ENCODE measurements around the gene SUSD1. TPM values are rescaled to one million over a fixed set of nuclear protein-coding genes. Genes with fewer than 3 reads are reported as not detected.

SUSD1 gene
- total RNA-seq, 2 donors from 2014 or later: 11.8 to 23.7 TPM

GRCh38 chr9:112025850-112026249, 149.2 kb downstream of the SUSD1 start:
- Mint-ChIP-seq H3K4me3 (no peak overlapping the region), H3K4me1 (peaks cover 22% of the 10 kb centered on the region), H3K36me3 (ENCODE audit: low read depth) (no peaks in the 10 kb centered on the region), H3K27me3 (no peaks in the 10 kb centered on the region), H3K27ac (no peak overlapping the region)
- ATAC-seq: no peak
- DNase-seq: no peak
- no peaks in the 10 kb centered on the region for H3K9me3 ChIP-seq (ENCODE audit: control insufficient read depth, low read length, poor library complexity, severe bottlenecking)

- peaks cover 4% of the 10 kb centered on the region for H3K4me1 Mint-ChIP-seq
- no peak for DNase-seq
- no peaks in the 10 kb centered on the region for H3K36me3 Mint-ChIP-seq (ENCODE audit: low read depth)
- no peak overlapping the region for H3K4me3 Mint-ChIP-seq
- no peaks in the 10 kb centered on the region for H3K9me3 ChIP-seq (ENCODE audit: control insufficient read depth, low read length, poor library complexity, severe bottlenecking)
- no peak for ATAC-seq
- H3K27me3 Mint-ChIP-seq: no peaks in the 10 kb centered on the region
- no peak overlapping the region for H3K27ac Mint-ChIP-seq
Measured at GRCh38 chr9:112021742-112022141, 153.4 kb downstream of the SUSD1 start.

- H3K36me3 Mint-ChIP-seq (ENCODE audit: low read depth): no peaks in the 10 kb centered on the region
- H3K4me1 Mint-ChIP-seq: peaks cover 4% of the 10 kb centered on the region
- DNase-seq (no peak), ATAC-seq (no peak)
- no peaks in the 10 kb centered on the region for H3K9me3 ChIP-seq (ENCODE audit: control insufficient read depth, low read length, poor library complexity, severe bottlenecking)
- H3K27me3 Mint-ChIP-seq: no peaks in the 10 kb centered on the region
- H3K4me3 Mint-ChIP-seq: no peak overlapping the region
- no peak overlapping the region for H3K27ac Mint-ChIP-seq
Measured at GRCh38 chr9:112020680-112021596, 154.2 kb downstream of the SUSD1 start.

GRCh38 chr9:112017878-112018277, 157.2 kb downstream of the SUSD1 start:
- Mint-ChIP-seq H3K27ac (no peak overlapping the region), H3K4me3 (no peak overlapping the region), H3K36me3 (ENCODE audit: low read depth) (no peaks in the 10 kb centered on the region), H3K4me1 (peaks cover 7% of the 10 kb centered on the region), H3K27me3 (no peaks in the 10 kb centered on the region)
- no peaks in the 10 kb centered on the region for H3K9me3 ChIP-seq (ENCODE audit: control insufficient read depth, low read length, poor library complexity, severe bottlenecking)
- DNase-seq: no peak
- ATAC-seq: no peak

GRCh38 chr9:112015736-112016135, 159.4 kb downstream of the SUSD1 start:
- DNase-seq (no peak), ATAC-seq (no peak)
- Mint-ChIP-seq H3K4me3 (no peak overlapping the region), H3K27ac (peak overlapping the region; percentile 1), H3K4me1 (peaks cover 10% of the 10 kb centered on the region), H3K36me3 (ENCODE audit: low read depth) (no peaks in the 10 kb centered on the region), H3K27me3 (no peaks in the 10 kb centered on the region)
- no peaks in the 10 kb centered on the region for H3K9me3 ChIP-seq (ENCODE audit: control insufficient read depth, low read length, poor library complexity, severe bottlenecking)

GRCh38 chr9:112015149-112015548, 159.9 kb downstream of the SUSD1 start:
- Mint-ChIP-seq H3K4me1 (peaks cover 8% of the 10 kb centered on the region), H3K27me3 (no peaks in the 10 kb centered on the region), H3K36me3 (ENCODE audit: low read depth) (no peaks in the 10 kb centered on the region), H3K27ac (peak overlapping the region; percentile 1), H3K4me3 (no peak overlapping the region)
- DNase-seq (no peak), ATAC-seq (no peak)
- no peaks in the 10 kb centered on the region for H3K9me3 ChIP-seq (ENCODE audit: control insufficient read depth, low read length, poor library complexity, severe bottlenecking)

- Mint-ChIP-seq H3K27me3 (no peaks in the 10 kb centered on the region), H3K27ac (no peak overlapping the region), H3K4me1 (peaks cover 8% of the 10 kb centered on the region), H3K4me3 (no peak overlapping the region), H3K36me3 (ENCODE audit: low read depth) (no peaks in the 10 kb centered on the region)
- DNase-seq (no peak), ATAC-seq (no peak)
- no peaks in the 10 kb centered on the region for H3K9me3 ChIP-seq (ENCODE audit: control insufficient read depth, low read length, poor library complexity, severe bottlenecking)
Measured at GRCh38 chr9:112013266-112013665, 161.8 kb downstream of the SUSD1 start.

- Mint-ChIP-seq H3K4me3 (no peak overlapping the region), H3K4me1 (peaks cover 14% of the 10 kb centered on the region), H3K36me3 (ENCODE audit: low read depth) (no peaks in the 10 kb centered on the region), H3K27me3 (no peaks in the 10 kb centered on the region), H3K27ac (no peak overlapping the region)
- DNase-seq (no peak), ATAC-seq (no peak)
- no peaks in the 10 kb centered on the region for H3K9me3 ChIP-seq (ENCODE audit: control insufficient read depth, low read length, poor library complexity, severe bottlenecking)
Measured at GRCh38 chr9:112012026-112012902, 162.8 kb downstream of the SUSD1 start.

DNA sequence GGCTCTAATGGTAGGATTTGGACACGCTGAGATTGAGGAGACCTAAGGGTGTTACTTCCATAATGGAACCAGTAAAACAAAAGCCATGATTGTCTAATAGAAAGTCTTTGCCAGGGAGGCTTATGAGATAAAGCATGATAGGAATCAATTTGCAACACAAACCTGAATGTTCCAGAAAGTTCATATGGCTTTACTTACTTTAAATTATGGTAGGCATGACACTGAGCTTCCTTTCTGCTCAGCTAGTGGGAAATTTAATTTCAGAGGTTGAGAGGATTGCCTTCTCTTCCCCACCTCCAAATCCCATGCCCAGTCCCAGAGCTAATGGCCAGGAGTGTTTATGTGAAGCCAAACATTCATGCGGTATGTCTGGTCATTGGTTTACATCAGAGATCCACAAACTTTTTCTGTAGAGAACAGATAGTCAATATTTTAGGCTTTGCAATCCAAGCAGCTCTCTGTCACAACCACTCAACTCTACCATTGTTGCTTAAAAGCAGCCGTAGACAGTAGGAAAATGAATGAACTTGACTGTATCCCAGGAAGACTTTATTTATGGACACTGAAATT, 164.0 kb downstream of the SUSD1 start:
- ATAC-seq (no peak), DNase-seq (no peak)
- H3K27me3 Mint-ChIP-seq: no peaks in the 10 kb centered on the region
- peaks cover 16% of the 10 kb centered on the region for H3K4me1 Mint-ChIP-seq
- H3K36me3 Mint-ChIP-seq (ENCODE audit: low read depth): no peaks in the 10 kb centered on the region
- no peaks in the 10 kb centered on the region for H3K9me3 ChIP-seq (ENCODE audit: control insufficient read depth, low read length, poor library complexity, severe bottlenecking)
- H3K4me3 Mint-ChIP-seq: no peak overlapping the region
- H3K27ac Mint-ChIP-seq: no peak overlapping the region

DNA sequence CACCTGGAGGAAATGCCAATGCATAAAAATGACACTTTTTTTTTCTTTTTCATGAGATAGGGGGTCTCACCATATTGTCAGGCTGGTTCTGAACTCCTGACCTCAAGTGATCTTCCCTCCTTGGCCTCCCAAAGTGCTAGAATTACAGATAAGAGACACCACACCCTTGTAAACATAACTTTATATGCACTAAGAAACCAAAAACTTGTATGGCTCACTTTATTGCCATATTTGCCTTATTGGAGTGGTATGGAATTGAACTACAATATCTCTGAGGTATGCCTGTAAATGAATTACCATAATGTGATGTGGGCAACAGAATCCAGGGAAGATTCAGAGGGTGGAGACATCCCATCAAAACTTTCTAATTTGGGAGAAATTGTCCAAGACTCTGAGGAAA, 164.6 kb downstream of the SUSD1 start:
- no peaks in the 10 kb centered on the region for H3K9me3 ChIP-seq (ENCODE audit: control insufficient read depth, low read length, poor library complexity, severe bottlenecking)
- Mint-ChIP-seq H3K27ac (no peak overlapping the region), H3K4me1 (peaks cover 17% of the 10 kb centered on the region), H3K27me3 (no peaks in the 10 kb centered on the region), H3K36me3 (ENCODE audit: low read depth) (no peaks in the 10 kb centered on the region), H3K4me3 (no peak overlapping the region)
- DNase-seq: no peak
- no peak for ATAC-seq

GRCh38 chr9:112009656-112010055, 165.4 kb downstream of the SUSD1 start:
- no peaks in the 10 kb centered on the region for H3K36me3 Mint-ChIP-seq (ENCODE audit: low read depth)
- DNase-seq: no peak
- H3K4me1 Mint-ChIP-seq: peaks cover 17% of the 10 kb centered on the region
- ATAC-seq: no peak
- H3K9me3 ChIP-seq (ENCODE audit: control insufficient read depth, low read length, poor library complexity, severe bottlenecking): no peaks in the 10 kb centered on the region
- no peaks in the 10 kb centered on the region for H3K27me3 Mint-ChIP-seq
- H3K4me3 Mint-ChIP-seq: no peak overlapping the region
- no peak overlapping the region for H3K27ac Mint-ChIP-seq

GRCh38 chr9:112007575-112008240, 167.4 kb downstream of the SUSD1 start:
- Mint-ChIP-seq H3K27me3 (no peaks in the 10 kb centered on the region), H3K36me3 (ENCODE audit: low read depth) (no peaks in the 10 kb centered on the region), H3K4me3 (no peak overlapping the region), H3K4me1 (peaks cover 29% of the 10 kb centered on the region), H3K27ac (peak overlapping the region; percentile 70)
- ATAC-seq (no peak), DNase-seq (no peak)
- no peaks in the 10 kb centered on the region for H3K9me3 ChIP-seq (ENCODE audit: control insufficient read depth, low read length, poor library complexity, severe bottlenecking)
